HEK293 (cell line): ENCODE results near the gene TAGLN2.

Source experiments
- KLF17 ChIP-seq: fragments of 450-650 bp; formaldehyde crosslinking; IDR thresholded peaks from 2 replicates; pipeline ENCODE4 v1.5.1; 2016; ENCODE audit warnings: missing biosample characterization, missing genetic modification characterization
- KLF8 ChIP-seq: fragments of 450-650 bp; formaldehyde crosslinking; IDR thresholded peaks from 2 replicates; pipeline ENCODE4 v1.5.1; 2016; ENCODE audit warnings: missing biosample characterization, missing genetic modification characterization
- REPIN1 ChIP-seq: fragments of 450-650 bp; formaldehyde crosslinking; IDR thresholded peaks from 2 replicates; pipeline ENCODE4 v1.5.1; 2017; ENCODE audit warnings: missing biosample characterization, missing genetic modification characterization, low read depth
- YY1 ChIP-seq: fragments of 450-650 bp; formaldehyde crosslinking; IDR thresholded peaks from 2 replicates; pipeline ENCODE4 v1.5.1; 2018; ENCODE audit warnings: missing biosample characterization, missing genetic modification characterization
- ZBTB17 ChIP-seq: fragments of 450-650 bp; formaldehyde crosslinking; IDR thresholded peaks from 2 replicates; pipeline ENCODE4 v1.5.1; 2016; ENCODE audit warnings: missing biosample characterization, missing genetic modification characterization
- ZBTB6 ChIP-seq: fragments of 450-650 bp; formaldehyde crosslinking; IDR thresholded peaks from 2 replicates; pipeline ENCODE4 v1.5.1; 2017; ENCODE audit warnings: missing biosample characterization, missing genetic modification characterization
- ZFP37 ChIP-seq: fragments of 450-650 bp; formaldehyde crosslinking; IDR thresholded peaks from 2 replicates; pipeline ENCODE4 v1.5.1; 2016; ENCODE audit warnings: missing biosample characterization, missing genetic modification characterization
- ZNF157 ChIP-seq: fragments of 450-650 bp; formaldehyde crosslinking; IDR thresholded peaks from 2 replicates; pipeline ENCODE4 v1.5.1; 2016; ENCODE audit warnings: missing biosample characterization, missing genetic modification characterization
- ZNF19 ChIP-seq: fragments of 450-650 bp; formaldehyde crosslinking; IDR thresholded peaks from 2 replicates; pipeline ENCODE4; 2016; ENCODE audit warnings: missing biosample characterization, missing genetic modification characterization, low read depth
- ZNF266 ChIP-seq: fragments of 450-650 bp; formaldehyde crosslinking; IDR thresholded peaks from 2 replicates; pipeline ENCODE4 v1.5.1; 2016; ENCODE audit warnings: missing biosample characterization, missing genetic modification characterization, low read depth
- ZNF335 ChIP-seq: fragments of 450-650 bp; formaldehyde crosslinking; conservative IDR thresholded peaks from 2 replicates; pipeline ENCODE4 v1.5.1; 2016; ENCODE audit warnings: missing biosample characterization, missing genetic modification characterization
- ZNF423 ChIP-seq: fragments of 450-650 bp; formaldehyde crosslinking; IDR thresholded peaks from 2 replicates; pipeline ENCODE4 v1.5.1; 2016; ENCODE audit warnings: missing biosample characterization, missing genetic modification characterization
- ZNF521 ChIP-seq: fragments of 450-650 bp; formaldehyde crosslinking; IDR thresholded peaks from 2 replicates; pipeline ENCODE4 v1.5.1; 2017; ENCODE audit warnings: missing biosample characterization, mild to moderate bottlenecking, missing genetic modification characterization
- ZNF544 ChIP-seq: fragments of 450-650 bp; formaldehyde crosslinking; IDR thresholded peaks from 2 replicates; pipeline ENCODE4 v1.5.0; 2017; ENCODE audit warnings: missing biosample characterization, missing genetic modification characterization
- ZNF560 ChIP-seq: fragments of 450-650 bp; formaldehyde crosslinking; IDR thresholded peaks from 2 replicates; pipeline ENCODE4 v1.5.1; 2017; ENCODE audit warnings: missing biosample characterization, missing genetic modification characterization, borderline replicate concordance
- ZNF580 ChIP-seq: fragments of 450-650 bp; formaldehyde crosslinking; IDR thresholded peaks from 2 replicates; pipeline ENCODE4 v1.5.1; 2016; ENCODE audit warnings: missing biosample characterization, missing genetic modification characterization
- ZNF623 ChIP-seq: fragments of 450-650 bp; formaldehyde crosslinking; IDR thresholded peaks from 2 replicates; pipeline ENCODE4 v1.5.1; 2016; ENCODE audit warnings: missing biosample characterization, missing genetic modification characterization
- ZNF629 ChIP-seq: fragments of 450-650 bp; formaldehyde crosslinking; IDR thresholded peaks from 2 replicates; pipeline ENCODE4 v1.5.1; 2017; ENCODE audit warnings: missing biosample characterization, missing genetic modification characterization
- ZNF768 ChIP-seq: fragments of 450-650 bp; formaldehyde crosslinking; IDR thresholded peaks from 2 replicates; pipeline ENCODE4 v1.5.1; 2018; ENCODE audit warnings: missing biosample characterization, mild to moderate bottlenecking, missing genetic modification characterization
- ZNF777 ChIP-seq: fragments of 450-650 bp; formaldehyde crosslinking; IDR thresholded peaks from 2 replicates; pipeline ENCODE4 v1.5.1; 2017; ENCODE audit warnings: missing biosample characterization, missing genetic modification characterization, borderline replicate concordance
- ZNF791 ChIP-seq: fragments of 450-650 bp; formaldehyde crosslinking; IDR thresholded peaks from 2 replicates; pipeline ENCODE4 v1.5.1; 2016; ENCODE audit warnings: missing biosample characterization, missing genetic modification characterization
- ZSCAN30 ChIP-seq: fragments of 450-650 bp; IDR thresholded peaks from 2 replicates; pipeline ENCODE4 v1.5.1; 2018; ENCODE audit warnings: missing biosample characterization, mild to moderate bottlenecking, missing genetic modification characterization, moderate library complexity
- TF ChIP-seq, protein P1 (sequence below): fragments of 450-650 bp; formaldehyde crosslinking; conservative IDR thresholded peaks from 2 replicates; pipeline ENCODE4 v1.5.1; 2016; ENCODE audit warnings: low read depth, missing biosample characterization, missing genetic modification characterization
- TF ChIP-seq, protein P2 (sequence below): fragments of 450-650 bp; formaldehyde crosslinking; IDR thresholded peaks from 2 replicates; pipeline ENCODE4 v1.5.1; 2017; ENCODE audit warnings: missing biosample characterization, missing genetic modification characterization
- TF ChIP-seq, protein P3 (sequence below): fragments of 450-650 bp; formaldehyde crosslinking; IDR thresholded peaks from 2 replicates; pipeline ENCODE4 v1.5.1; 2016; ENCODE audit warnings: missing biosample characterization, missing genetic modification characterization
- TF ChIP-seq, protein P4 (sequence below): fragments of 450-650 bp; formaldehyde crosslinking; IDR thresholded peaks from 2 replicates; pipeline ENCODE4 v1.5.1; 2016; ENCODE audit warnings: missing biosample characterization, missing genetic modification characterization

The TAGLN2 gene

GRCh38 chr1:159945483-159946241, 20.4 kb upstream of the TAGLN2 start, which contains the start of gene IGSF9 (continued):
- TF ChIP-seq, protein P1, sequence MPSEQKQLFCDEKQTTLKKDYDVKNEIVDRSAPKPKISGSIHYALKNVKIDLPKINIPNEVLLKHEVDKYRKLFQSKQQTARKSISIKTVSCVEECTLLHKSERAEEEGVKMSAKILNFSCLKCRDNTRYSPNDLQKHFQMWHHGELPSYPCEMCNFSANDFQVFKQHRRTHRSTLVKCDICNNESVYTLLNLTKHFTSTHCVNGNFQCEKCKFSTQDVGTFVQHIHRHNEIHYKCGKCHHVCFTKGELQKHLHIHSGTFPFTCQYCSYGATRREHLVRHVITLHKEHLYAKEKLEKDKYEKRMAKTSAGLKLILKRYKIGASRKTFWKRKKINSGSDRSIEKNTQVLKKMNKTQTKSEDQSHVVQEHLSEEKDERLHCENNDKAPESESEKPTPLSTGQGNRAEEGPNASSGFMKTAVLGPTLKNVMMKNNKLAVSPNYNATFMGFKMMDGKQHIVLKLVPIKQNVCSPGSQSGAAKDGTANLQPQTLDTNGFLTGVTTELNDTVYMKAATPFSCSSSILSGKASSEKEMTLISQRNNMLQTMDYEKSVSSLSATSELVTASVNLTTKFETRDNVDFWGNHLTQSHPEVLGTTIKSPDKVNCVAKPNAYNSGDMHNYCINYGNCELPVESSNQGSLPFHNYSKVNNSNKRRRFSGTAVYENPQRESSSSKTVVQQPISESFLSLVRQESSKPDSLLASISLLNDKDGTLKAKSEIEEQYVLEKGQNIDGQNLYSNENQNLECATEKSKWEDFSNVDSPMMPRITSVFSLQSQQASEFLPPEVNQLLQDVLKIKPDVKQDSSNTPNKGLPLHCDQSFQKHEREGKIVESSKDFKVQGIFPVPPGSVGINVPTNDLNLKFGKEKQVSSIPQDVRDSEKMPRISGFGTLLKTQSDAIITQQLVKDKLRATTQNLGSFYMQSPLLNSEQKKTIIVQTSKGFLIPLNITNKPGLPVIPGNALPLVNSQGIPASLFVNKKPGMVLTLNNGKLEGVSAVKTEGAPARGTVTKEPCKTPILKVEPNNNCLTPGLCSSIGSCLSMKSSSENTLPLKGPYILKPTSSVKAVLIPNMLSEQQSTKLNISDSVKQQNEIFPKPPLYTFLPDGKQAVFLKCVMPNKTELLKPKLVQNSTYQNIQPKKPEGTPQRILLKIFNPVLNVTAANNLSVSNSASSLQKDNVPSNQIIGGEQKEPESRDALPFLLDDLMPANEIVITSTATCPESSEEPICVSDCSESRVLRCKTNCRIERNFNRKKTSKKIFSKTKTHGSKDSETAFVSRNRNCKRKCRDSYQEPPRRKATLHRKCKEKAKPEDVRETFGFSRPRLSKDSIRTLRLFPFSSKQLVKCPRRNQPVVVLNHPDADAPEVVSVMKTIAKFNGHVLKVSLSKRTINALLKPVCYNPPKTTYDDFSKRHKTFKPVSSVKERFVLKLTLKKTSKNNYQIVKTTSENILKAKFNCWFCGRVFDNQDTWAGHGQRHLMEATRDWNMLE (tag by site-specific recombination), result 0 out of 2 replicates have a peak, but pooled peaks have one; percentile 20
- TF ChIP-seq, protein P2, sequence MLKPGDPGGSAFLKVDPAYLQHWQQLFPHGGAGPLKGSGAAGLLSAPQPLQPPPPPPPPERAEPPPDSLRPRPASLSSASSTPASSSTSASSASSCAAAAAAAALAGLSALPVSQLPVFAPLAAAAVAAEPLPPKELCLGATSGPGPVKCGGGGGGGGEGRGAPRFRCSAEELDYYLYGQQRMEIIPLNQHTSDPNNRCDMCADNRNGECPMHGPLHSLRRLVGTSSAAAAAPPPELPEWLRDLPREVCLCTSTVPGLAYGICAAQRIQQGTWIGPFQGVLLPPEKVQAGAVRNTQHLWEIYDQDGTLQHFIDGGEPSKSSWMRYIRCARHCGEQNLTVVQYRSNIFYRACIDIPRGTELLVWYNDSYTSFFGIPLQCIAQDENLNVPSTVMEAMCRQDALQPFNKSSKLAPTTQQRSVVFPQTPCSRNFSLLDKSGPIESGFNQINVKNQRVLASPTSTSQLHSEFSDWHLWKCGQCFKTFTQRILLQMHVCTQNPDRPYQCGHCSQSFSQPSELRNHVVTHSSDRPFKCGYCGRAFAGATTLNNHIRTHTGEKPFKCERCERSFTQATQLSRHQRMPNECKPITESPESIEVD (tag by site-specific recombination), result no peak
- no peak for TF ChIP-seq ZNF768 (tag by site-specific recombination)
- no peak for TF ChIP-seq ZNF521 (tag by site-specific recombination)
- no peak for TF ChIP-seq ZNF791 (tag by site-specific recombination)
- TF ChIP-seq ZNF623 (tag by site-specific recombination), result no peak
- TF ChIP-seq, protein P3, sequence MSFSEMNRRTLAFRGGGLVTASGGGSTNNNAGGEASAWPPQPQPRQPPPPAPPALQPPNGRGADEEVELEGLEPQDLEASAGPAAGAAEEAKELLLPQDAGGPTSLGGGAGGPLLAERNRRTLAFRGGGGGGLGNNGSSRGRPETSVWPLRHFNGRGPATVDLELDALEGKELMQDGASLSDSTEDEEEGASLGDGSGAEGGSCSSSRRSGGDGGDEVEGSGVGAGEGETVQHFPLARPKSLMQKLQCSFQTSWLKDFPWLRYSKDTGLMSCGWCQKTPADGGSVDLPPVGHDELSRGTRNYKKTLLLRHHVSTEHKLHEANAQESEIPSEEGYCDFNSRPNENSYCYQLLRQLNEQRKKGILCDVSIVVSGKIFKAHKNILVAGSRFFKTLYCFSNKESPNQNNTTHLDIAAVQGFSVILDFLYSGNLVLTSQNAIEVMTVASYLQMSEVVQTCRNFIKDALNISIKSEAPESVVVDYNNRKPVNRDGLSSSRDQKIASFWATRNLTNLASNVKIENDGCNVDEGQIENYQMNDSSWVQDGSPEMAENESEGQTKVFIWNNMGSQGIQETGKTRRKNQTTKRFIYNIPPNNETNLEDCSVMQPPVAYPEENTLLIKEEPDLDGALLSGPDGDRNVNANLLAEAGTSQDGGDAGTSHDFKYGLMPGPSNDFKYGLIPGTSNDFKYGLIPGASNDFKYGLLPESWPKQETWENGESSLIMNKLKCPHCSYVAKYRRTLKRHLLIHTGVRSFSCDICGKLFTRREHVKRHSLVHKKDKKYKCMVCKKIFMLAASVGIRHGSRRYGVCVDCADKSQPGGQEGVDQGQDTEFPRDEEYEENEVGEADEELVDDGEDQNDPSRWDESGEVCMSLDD (tag by site-specific recombination), result 0 out of 2 replicates have a peak, but pooled peaks have one; percentile 29
- TF ChIP-seq ZNF580, result peak; percentile 71; the same call in 1 of the 2 replicates
- TF ChIP-seq ZNF629 (tag by site-specific recombination), result peak; percentile 56; the same call in 1 of the 2 replicates
- no peak for TF ChIP-seq ZNF560
- no peak; the same call in 1 of the 2 replicates for TF ChIP-seq ZFP37 (tag by site-specific recombination)
- peak; percentile 96 for TF ChIP-seq ZNF335 (tag by site-specific recombination)
- peak; percentile 64; the same call in 1 of the 2 replicates for TF ChIP-seq KLF8 (tag by site-specific recombination)
- peak; percentile 69; the same call in 1 of the 2 replicates for TF ChIP-seq ZNF777 (tag by site-specific recombination)
- no peak for TF ChIP-seq ZNF266 (tag by site-specific recombination)
- no peak for TF ChIP-seq REPIN1 (tag by site-specific recombination)
- TF ChIP-seq ZNF423 (tag by site-specific recombination), result peak; percentile 57
- TF ChIP-seq ZNF19 (tag by site-specific recombination), result no peak
- 0 out of 2 replicates have a peak, but pooled peaks have one; percentile 60 for TF ChIP-seq YY1
- TF ChIP-seq KLF17 (tag by site-specific recombination), result peak; percentile 84
- TF ChIP-seq ZBTB6 (tag by site-specific recombination), result 0 out of 2 replicates have a peak, but pooled peaks have one; percentile 14
- TF ChIP-seq ZNF157, result no peak
- TF ChIP-seq, protein P4, sequence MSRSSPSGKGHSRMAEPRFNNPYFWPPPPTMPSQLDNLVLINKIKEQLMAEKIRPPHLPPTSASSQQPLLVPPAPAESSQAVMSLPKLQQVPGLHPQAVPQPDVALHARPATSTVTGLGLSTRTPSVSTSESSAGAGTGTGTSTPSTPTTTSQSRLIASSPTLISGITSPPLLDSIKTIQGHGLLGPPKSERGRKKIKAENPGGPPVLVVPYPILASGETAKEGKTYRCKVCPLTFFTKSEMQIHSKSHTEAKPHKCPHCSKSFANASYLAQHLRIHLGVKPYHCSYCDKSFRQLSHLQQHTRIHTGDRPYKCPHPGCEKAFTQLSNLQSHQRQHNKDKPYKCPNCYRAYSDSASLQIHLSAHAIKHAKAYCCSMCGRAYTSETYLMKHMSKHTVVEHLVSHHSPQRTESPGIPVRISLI (tag by site-specific recombination), result no peak
- peak; percentile 85 for TF ChIP-seq ZBTB17 (tag by site-specific recombination)
- peak; percentile 28; the same call in 1 of the 2 replicates for TF ChIP-seq ZSCAN30 (tag by site-specific recombination)
- TF ChIP-seq ZNF544 (tag by site-specific recombination), result no peak
